ENCODE data around the gene NQO2.
"Not testable (repeated sequence)": the region's sequence is repeated elsewhere in the genome, so short reads cannot be mapped to it uniquely, and the experiment has no call there.

NQO2 gene

DNA sequence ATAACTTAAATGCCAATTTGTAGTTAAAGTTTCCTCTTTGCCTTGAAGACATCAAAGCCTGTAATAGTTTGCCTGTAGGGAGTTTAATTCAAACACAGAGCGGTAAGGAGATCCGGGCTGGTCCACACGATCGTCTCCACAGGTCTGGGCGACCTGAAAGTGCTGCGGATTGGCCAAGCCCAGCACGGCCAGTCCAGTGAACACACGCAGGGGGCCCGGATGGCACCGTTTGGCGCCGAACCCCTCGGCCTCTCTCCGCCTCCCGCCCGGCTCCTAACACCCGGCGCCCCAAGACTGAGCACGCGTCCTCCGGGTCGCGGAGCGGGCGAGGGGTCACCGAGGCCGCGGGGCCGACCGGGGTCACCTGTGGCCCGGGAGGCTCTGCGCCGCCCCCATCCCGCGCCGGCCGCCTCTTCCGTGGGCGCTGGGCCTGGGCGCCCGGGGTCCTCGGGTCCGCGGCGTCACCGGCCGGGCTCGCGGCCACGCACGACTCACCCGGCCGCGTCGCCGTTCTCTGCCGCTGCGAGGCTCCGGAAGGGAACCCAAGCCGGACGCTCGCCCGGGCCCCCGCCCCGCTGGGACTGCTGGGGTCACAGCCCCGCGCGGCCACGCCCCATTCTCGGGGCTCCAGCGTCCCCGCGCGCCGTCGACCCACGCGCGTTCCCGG, 28.8 kb upstream of the NQO2 start:
- no peak for DNase-seq

GRCh38 chr6:2971420-2972218, 28.1 kb upstream of the NQO2 start, which contains the start of gene SERPINB6:
Gene SERPINB6, minus strand, starts transcription at chr6:2971567. Its CDS starts 12,235 bp downstream, at chr6:2959332.
- DNase-seq, result peak in 1 of 2 experiments; percentile 36

DNA sequence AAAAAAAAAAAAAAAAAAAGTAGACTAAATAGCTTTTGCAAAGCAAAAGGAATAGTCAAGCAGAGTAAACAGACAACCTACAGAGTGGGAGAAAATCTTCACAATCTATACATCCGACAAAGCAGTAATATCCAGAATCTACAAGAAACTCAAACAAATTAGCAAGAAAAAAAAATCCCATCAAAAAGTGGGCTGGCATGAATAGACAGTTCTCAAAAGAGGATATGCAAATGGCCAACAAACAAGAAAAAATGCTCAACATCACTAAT, 27.5 kb upstream of the NQO2 start:
- DNase-seq, result not testable (repeated sequence)

GRCh38 chr6:2972685-2973084, 27.0 kb upstream of the NQO2 start:
- not testable (repeated sequence) for DNase-seq

DNA sequence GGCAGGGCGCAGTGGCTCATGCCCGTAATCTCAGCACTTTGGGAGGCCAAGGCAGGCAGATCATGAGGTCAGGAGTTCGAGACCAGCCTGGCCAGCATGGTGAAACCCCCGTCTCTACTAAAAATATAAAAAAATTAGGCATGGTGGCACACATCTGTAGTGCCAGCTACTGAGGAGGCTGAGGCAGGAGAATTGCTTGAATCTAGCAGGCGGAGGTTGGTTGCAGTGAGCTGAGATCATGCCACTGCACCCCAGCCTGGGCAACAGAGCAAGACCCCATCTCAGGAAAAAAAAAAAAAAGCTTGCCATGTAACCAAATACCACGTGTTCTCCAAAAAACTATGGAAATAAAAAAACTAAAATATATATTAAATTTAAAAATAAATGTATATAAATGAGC, 26.5 kb upstream of the NQO2 start:
- not testable (repeated sequence) for DNase-seq

DNA sequence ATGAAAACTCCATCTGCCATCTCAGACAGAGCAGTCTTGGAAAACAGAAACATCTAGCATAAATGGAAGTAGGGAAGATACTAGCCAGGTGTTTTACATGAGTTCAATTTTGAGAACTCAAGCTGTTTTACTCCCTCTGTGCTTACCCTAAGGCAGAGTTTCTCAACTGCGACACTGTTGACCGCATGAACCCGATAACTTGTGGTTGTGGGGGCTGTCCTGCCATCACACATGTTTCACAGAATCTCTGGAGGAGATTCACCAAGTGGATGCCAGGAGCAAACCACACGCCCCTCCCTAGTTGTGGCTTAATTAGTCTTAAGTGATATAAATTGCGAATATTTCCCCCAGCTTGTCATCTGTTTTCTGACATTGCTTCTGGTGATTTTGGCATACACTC, 26.0 kb upstream of the NQO2 start:
- DNase-seq, result no peak

- no peak for DNase-seq
These were observed 23.6 kb upstream of the NQO2 start for GRCh38 chr6:2976060-2976459.

GRCh38 chr6:2976571-2977085, 23.1 kb upstream of the NQO2 start:
- DNase-seq, result no peak

DNA sequence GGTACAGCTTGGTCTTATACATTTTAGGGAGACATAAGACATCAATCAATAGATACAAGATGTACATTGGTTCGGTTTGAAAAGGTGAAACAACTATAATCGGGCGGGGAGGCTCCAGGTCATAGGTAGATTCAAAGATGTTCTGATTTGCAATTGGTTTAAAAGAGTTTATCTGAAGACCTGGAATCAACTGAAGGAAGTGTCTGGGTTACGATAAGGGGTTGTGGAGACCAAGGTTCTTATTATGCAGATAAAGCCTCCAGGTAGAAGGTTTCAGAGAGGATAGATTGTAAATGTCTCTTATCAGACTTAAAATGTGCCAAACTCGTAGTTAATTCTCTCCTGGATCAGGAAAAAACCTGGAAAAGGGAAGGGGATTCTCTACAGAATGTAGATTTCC, 22.4 kb upstream of the NQO2 start:
- no peak for DNase-seq

- DNase-seq, result no peak
These were observed 21.7 kb upstream of the NQO2 start for GRCh38 chr6:2977799-2978590.

- no peak for DNase-seq
These were observed 20.8 kb upstream of the NQO2 start for GRCh38 chr6:2978923-2979322.

DNA sequence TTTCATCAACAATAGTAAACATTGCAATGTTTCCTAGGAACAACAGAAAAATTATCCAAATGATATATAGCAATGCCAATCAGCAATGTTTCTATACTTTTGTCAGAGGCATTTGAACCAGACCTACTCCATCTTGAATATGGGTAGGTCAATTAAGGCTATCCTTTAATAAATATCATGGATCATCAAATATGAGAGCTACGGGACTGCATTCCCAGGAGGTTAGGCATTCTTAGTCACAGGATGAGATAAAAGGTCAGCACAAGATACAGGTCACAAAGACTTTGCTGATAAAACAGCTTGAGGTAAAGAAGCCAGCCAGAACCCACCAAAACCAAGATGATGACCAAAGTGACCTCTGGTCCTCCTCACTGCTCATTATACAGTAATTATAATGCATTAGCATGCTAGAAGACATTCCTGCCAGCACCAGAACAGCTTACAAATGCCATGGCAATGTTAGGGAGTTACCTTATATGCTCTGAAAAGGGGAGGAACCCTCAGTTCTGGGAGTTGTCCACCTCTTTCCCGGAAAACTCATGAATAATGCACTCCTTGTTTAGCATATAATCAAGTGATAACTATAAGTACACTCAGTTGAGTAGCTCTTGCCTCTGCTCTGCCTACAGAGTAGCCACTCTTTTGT, 19.8 kb upstream of the NQO2 start:
- DNase-seq, result no peak

GRCh38 chr6:2980465-2980855, 19.2 kb upstream of the NQO2 start:
- DNase-seq, result no peak

DNA sequence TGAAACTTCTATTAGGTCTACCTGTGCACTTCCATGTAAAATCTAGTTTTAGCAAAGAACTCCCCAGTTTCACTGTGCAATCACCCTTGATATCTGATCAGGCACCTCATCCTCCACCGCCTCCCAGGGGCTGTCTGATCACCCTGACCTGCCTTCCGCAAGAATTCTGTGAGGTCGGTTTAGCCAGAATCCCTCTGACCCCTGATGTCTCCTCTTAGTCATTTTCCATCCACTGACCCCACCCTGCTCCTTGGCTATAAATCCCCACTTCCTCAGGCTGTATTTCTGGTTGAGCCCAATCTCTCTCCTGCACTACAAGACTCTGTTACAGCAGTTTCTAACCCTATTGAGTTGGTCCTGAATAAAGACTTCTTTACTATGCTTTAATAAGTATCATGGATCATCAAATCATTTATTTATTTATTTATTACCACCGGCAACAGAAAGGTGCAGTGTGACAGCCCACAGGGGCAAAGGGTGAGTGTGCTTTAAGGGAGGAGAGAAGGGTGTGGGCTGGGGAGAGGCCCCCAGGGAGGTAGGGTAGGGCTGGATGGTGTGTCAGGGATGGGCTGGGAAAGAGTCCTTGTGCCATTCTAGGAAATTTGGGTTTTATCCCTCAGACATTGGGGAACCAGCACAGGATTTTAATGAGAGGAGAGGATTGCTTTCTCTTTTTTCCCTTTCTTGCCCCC, 17.1 kb upstream of the NQO2 start:
- DNase-seq, result no peak

- DNase-seq, result no peak
These were observed 14.8 kb upstream of the NQO2 start for GRCh38 chr6:2984738-2985406.

- no peak for DNase-seq
These were observed 12.9 kb upstream of the NQO2 start for GRCh38 chr6:2986722-2987221.

DNA sequence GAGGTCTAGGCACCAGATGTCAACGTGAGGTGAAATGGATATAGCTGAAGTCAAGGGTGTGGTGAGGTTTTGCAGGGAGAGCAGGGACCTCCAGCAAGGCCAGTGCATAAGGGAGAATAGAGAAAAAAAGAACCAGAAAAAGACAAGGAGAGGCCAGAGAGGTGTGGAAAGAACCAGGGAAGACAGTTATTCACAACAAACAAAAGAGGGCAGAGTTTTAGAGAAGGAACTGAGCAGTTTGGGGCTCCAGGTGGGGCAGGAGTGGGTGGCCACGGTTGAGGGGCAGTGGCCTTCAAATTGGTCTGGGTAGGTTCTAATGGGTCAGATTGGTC, 11.6 kb upstream of the NQO2 start:
- DNase-seq, result no peak

DNA sequence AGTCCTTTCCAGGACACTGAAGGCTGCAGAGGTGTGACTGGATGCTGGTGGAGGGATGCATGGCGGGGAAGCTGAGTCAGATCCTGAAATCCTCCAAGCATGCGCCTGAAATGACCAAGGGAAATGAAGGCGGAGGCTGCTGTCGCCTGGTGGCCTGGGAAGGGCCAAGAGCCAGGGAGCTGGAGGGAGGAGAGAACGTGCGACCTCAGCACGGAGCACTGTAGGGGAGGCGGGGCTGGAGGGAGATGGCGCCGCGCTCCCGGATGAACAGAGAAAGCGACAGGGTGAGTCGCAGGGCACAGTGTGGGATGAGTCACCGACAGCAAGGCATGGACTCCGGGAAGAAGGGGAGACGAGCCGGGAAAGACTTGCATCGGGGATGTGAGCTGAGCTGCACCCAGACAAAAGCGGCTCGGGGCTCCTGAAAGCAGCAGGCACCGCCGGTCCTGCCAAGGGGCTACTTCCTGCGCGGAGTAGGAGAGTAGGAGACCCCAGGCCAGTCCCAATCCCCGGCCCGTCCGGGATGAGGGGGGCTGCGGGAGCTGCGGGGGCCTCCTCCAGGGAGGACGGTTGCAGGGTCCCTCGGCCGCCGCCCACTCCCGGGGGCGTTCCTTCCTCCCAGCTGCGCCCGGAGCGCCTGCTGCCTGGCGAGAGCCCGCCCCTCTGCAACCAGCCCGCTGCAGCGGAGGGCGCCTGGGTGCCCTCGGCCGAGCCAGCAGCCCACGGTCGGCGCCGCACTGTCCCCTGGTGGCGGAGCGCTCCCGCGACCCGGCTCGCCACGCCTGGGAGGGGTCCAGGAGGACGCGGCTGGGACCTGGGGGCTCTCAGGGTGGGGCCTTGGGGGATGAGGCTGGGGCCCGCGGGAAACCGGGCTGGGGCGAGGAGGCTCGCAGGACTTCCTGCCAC, 11.0 kb upstream of the NQO2 start:
- peak; percentile 32 to 71 for DNase-seq

DNA sequence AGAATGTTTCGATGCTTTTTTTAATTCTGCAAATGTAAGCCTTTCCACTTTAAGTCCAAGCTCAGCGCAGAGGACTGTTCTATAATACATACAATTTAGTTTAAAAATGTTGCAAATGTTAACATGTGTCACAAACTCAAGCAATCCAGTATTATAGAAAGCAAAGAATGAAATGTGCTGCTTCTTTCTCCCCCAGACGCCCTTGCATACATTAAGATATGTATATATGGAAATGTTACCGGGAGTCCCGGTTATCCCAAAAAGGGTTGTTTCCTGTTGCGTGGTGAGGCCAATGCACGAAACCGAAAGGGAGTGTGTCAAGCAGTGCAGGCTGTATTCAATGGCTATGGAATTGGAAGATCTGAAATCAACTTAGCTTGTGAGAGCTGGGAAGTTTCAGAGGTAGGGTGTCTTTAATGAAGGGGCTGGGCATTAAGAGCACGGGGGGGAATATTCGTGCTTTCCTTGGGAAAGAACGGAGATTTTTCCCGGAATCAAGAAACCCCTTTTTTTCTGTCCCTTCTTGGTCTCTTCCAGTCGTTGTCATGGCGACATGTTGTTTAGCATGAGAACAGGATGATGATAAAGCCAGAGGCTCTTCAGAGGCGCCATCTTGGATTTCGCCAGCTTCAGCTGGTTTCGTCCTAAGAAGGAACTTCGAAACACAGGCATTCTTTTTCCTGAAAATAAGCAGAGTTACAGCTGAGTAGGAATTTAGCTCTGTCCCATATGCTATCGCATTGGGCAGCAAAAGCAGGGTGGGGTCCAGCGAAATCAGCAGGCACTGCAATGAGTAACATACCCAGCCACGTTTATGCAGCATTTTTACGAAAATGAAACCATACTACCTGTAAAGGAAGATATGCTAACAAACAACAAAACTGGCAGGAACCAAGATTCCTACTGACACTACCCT, 10.1 kb upstream of the NQO2 start:
- DNase-seq, result peak; percentile 60 to 94
